Left ventricle myocardium inferior (tissue), 1 donor: ENCODE data around the gene AFAP1. TPM values are rescaled to one million over a fixed set of nuclear protein-coding genes. Genes with fewer than 3 reads are reported as not detected.

Experiments
- DNase-seq: peaks from one replicate; pipeline ENCODE4 v3.0.0-alpha.2; 2020
- H3K27ac ChIP-seq: fragments of 200-600 bp; replicated peaks from 2 replicates; pipeline ENCODE4 v1.8.0; 2021
- H3K27me3 ChIP-seq: fragments of 200-600 bp; 2 replicates; pipeline ENCODE4 v1.8.0; 2021; ENCODE audit warnings: low read depth
- H3K36me3 ChIP-seq: fragments of 200-600 bp; 2 replicates; pipeline ENCODE4 v1.8.0; 2021
- H3K4me1 ChIP-seq: fragments of 200-600 bp; 2 replicates; pipeline ENCODE4 v1.8.0; 2021
- H3K4me3 ChIP-seq: fragments of 200-600 bp; 2 replicates; pipeline ENCODE4 v1.8.0; 2021; ENCODE audit warnings: mild to moderate bottlenecking, moderate library complexity
- H3K9me3 ChIP-seq: fragments of 200-600 bp; replicated peaks from 2 replicates; pipeline ENCODE4 v1.8.0; 2021
- intact Hi-C: fragments of 100-400 bp; cut with micrococcal nuclease; formaldehyde crosslinking; loops from one replicate; pipeline ENCODE4 v1.11.0; 2022
- total RNA-seq: library from RNA; stranded (reverse); fragmentation: NEBNext Ultra II Directional; extraction: Animal tissue kit (Norgen Biotek cat#: 25700); gene quantifications from one replicate; pipeline ENCODE4 v1.2.1, GENCODE V29; 2021
- TF ChIP-seq, protein P1 (sequence below): fragments of 200-600 bp; IDR thresholded peaks from 2 replicates; pipeline ENCODE4 v1.8.0; 2021; ENCODE audit warnings: antibody characterized with exemption, mild to moderate bottlenecking, borderline replicate concordance
- donor health status: DM: no; HTN: yes; CAD: no; lungs with severe emphysema.

AFAP1 gene
- total RNA-seq, 1 donor from 2014 or later: 6.8 TPM

DNA sequence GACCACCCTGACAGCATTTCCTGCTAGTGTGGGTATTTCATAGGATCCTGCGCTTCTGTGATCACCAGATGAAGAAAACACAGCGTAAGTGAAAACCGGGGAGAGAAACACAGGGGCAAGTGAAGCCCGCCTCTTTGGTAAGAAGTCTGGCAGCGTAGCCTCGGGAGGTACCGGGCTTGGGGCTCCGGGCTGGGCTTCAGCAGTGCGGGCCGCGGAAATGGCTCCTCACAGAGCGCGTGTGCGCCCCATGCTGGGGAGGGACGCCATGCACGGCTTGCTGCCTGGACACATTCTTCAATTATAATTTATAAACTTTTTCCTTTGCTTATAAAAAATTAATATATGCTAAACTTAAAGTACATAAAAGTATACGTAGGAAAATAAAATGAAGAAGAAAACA lies 151.5 kb downstream of the AFAP1 start:
- Histone ChIP-seq H3K27ac (peak overlapping the region; percentile 81), H3K4me1 (peaks cover 39% of the 10 kb centered on the region), H3K9me3 (no peaks in the 10 kb centered on the region), H3K27me3 (no peaks in the 10 kb centered on the region), H3K4me3 (no peak overlapping the region), H3K36me3 (peaks cover 22% of the 10 kb centered on the region)
- TF ChIP-seq, protein P1, sequence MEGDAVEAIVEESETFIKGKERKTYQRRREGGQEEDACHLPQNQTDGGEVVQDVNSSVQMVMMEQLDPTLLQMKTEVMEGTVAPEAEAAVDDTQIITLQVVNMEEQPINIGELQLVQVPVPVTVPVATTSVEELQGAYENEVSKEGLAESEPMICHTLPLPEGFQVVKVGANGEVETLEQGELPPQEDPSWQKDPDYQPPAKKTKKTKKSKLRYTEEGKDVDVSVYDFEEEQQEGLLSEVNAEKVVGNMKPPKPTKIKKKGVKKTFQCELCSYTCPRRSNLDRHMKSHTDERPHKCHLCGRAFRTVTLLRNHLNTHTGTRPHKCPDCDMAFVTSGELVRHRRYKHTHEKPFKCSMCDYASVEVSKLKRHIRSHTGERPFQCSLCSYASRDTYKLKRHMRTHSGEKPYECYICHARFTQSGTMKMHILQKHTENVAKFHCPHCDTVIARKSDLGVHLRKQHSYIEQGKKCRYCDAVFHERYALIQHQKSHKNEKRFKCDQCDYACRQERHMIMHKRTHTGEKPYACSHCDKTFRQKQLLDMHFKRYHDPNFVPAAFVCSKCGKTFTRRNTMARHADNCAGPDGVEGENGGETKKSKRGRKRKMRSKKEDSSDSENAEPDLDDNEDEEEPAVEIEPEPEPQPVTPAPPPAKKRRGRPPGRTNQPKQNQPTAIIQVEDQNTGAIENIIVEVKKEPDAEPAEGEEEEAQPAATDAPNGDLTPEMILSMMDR: no peak
- intact Hi-C loops: no loop called here
- DNase-seq: no peak

DNA sequence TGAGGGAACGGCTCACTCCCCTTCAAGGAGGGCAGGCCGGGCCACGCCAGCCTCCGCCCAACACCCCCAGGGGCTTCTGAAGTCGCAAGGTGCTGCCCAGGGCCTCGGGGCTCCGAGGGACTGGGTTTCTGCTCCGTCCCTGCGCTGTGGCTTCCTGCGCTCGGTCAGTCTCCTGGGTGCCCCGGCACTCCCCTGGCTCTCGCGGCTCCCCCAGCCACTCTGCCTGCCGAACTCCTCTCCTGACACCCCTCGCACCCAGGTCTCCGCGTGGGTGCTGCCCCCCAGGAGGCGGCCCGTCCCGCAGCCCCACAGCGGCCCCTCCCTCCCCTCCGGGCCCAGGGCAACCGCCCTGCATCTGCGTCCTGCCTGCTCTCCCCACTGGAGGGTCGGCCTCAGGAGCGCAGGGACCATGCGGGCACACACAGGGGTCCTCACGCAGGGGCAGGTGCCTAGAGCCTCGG lies 151.9 kb downstream of the AFAP1 start:
- H3K4me1 ChIP-seq: peaks cover 44% of the 10 kb centered on the region

DNA sequence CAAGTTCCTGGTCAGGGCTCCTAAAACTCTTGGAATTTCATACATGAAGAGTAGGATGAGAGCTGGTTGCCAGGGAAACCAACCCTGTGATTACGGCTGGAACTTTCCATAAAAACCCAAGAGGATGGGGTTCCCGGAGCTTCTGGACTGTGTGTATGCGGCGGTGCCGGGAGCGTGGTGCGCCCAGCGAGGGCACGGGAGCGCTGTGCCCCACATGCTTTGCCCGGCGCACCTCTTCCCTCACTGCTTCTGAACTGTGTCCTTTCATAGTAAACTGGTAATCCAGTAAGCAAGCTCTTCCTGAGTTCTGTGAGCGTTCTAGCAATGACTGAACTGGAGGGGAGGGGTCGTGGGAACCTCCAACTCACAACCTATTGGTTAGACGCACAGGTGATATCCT lies 152.6 kb downstream of the AFAP1 start:
- intact Hi-C loops: no loop called here
- DNase-seq: no peak
- Histone ChIP-seq H3K4me3 (no peak overlapping the region), H3K36me3 (peaks cover 13% of the 10 kb centered on the region), H3K27me3 (no peaks in the 10 kb centered on the region), H3K27ac (no peak overlapping the region), H3K4me1 (peaks cover 51% of the 10 kb centered on the region), H3K9me3 (no peaks in the 10 kb centered on the region)
- TF ChIP-seq, protein P1: no peak

More for the DNA sequence above, 151.9 kb downstream of the AFAP1 start:
- Histone ChIP-seq H3K36me3 (peaks cover 19% of the 10 kb centered on the region), H3K9me3 (no peaks in the 10 kb centered on the region), H3K27me3 (no peaks in the 10 kb centered on the region), H3K4me3 (no peak overlapping the region), H3K27ac (no peak overlapping the region)
- intact Hi-C loops: no loop called here
- no peak for DNase-seq
- TF ChIP-seq, protein P1: no peak

DNA sequence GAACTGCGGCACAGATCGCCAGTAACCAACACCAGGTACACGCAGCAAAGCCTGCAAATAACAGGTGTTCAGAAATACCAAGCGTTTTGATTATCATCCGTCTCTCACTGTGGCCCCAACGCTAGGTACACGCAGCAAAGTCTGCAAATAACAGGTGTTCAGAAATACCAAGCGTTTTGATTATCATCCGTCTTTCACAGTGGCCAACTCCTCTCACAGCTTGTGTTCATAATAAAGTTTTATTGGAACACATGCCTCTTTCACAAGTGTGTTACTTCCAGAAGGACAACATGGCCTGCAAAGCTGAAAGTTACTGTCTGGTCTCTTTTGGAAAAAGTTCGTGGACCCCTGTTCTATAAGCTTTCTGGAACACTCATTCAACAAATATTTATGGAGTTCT lies 153.1 kb downstream of the AFAP1 start:
- no peak overlapping the region for H3K27ac ChIP-seq
- H3K9me3 ChIP-seq: no peaks in the 10 kb centered on the region
- H3K27me3 ChIP-seq: no peaks in the 10 kb centered on the region
- intact Hi-C loops: no loop called here
- H3K36me3 ChIP-seq: peaks cover 9% of the 10 kb centered on the region
- TF ChIP-seq, protein P1: no peak
- DNase-seq: no peak
- H3K4me3 ChIP-seq: no peak overlapping the region
- H3K4me1 ChIP-seq: peaks cover 56% of the 10 kb centered on the region

DNA sequence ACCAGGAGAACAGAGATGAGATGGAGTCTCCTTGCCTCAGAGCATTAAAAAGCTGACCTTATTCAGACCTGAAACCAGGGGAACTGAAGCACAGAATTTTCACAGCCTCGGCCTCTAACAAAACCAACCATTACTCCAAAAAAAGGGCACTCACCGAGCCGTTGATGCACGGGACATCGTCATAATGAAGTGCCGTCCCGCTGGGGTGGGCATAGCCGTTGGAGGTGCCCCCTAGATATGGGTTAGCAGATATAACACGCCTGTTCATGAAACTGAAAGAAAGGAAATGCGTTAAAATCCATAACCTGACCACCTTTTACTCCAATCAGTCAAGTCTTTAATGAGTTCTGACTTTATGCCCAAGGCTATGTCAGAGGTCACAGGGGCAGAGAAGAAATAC lies 153.6 kb downstream of the AFAP1 start:
- TF ChIP-seq, protein P1: no peak
- no peaks in the 10 kb centered on the region for H3K9me3 ChIP-seq
- peaks cover 9% of the 10 kb centered on the region for H3K36me3 ChIP-seq
- intact Hi-C loops: no loop called here
- no peak overlapping the region for H3K27ac ChIP-seq
- H3K27me3 ChIP-seq: no peaks in the 10 kb centered on the region
- no peak overlapping the region for H3K4me3 ChIP-seq
- H3K4me1 ChIP-seq: peaks cover 61% of the 10 kb centered on the region
- DNase-seq: no peak
